NCI-H2196 treated with DMSO at 0.1 percent for 48 hours (cell line): ENCODE data around the gene MICOS13.
A peak's percentile ranks its signal among the peaks of the same experiment; 100 is the strongest.
"Not testable (repeated sequence)": the region's sequence is repeated elsewhere in the genome, so short reads cannot be mapped to it uniquely, and the experiment has no call there.

Source experiments
- DNase-seq: peaks from one replicate; lab custom pipeline; 2025; ENCODE audit not compliant: unreplicated experiment; lab: John Stamatoyannopoulos, UW

The MICOS13 gene

GRCh38 chr19:5680437-5681368 is at the start of gene MICOS13, which contains the start of gene HSD11B1L:
Gene MICOS13 (minus strand): TSS chr19:5680516. CDS start chr19:5680486, 30 bp downstream.
Gene HSD11B1L (plus strand): TSS chr19:5681027. CDS start chr19:5684833, 3,806 bp downstream.
- peak; percentile 95 for DNase-seq

GRCh38 chr19:5727453-5728050 is 47.2 kb upstream of the MICOS13 start:
- no peak for DNase-seq

- peak; percentile 96 for DNase-seq
Observed at GRCh38 chr19:5719961-5720790, 39.9 kb upstream of the MICOS13 start, which contains the start of the genes CATSPERD and LONP1. Gene CATSPERD (plus strand): TSS chr19:5720637. CDS start chr19:5720738, 101 bp downstream. Gene LONP1 (minus strand): TSS chr19:5720146. CDS start chr19:5720132, 14 bp downstream.

- DNase-seq: no peak
Observed at GRCh38 chr19:5719274-5719960, 39.1 kb upstream of the MICOS13 start.

GRCh38 chr19:5718579-5719273 is 38.4 kb upstream of the MICOS13 start:
- no peak for DNase-seq

- no peak for DNase-seq
Observed at GRCh38 chr19:5718037-5718578, 37.8 kb upstream of the MICOS13 start.

- DNase-seq: no peak
Observed at GRCh38 chr19:5717215-5717935, 37.1 kb upstream of the MICOS13 start.

GRCh38 chr19:5714816-5715215 is 34.5 kb upstream of the MICOS13 start:
- no peak for DNase-seq

GRCh38 chr19:5713228-5713627 is 32.9 kb upstream of the MICOS13 start:
- no peak for DNase-seq

- DNase-seq: no peak
Observed at GRCh38 chr19:5711713-5712161, 31.4 kb upstream of the MICOS13 start.

GRCh38 chr19:5711025-5711424 is 30.7 kb upstream of the MICOS13 start:
- no peak for DNase-seq

- no peak for DNase-seq
Observed at GRCh38 chr19:5707576-5708575, 27.6 kb upstream of the MICOS13 start.

- no peak for DNase-seq
Observed at GRCh38 chr19:5706876-5707573, 26.7 kb upstream of the MICOS13 start.

- DNase-seq: no peak
Observed at GRCh38 chr19:5705552-5705951, 25.2 kb upstream of the MICOS13 start.

GRCh38 chr19:5703819-5704818 is 23.8 kb upstream of the MICOS13 start:
- no peak for DNase-seq

GRCh38 chr19:5702053-5702410 is 21.7 kb upstream of the MICOS13 start:
- DNase-seq: not testable (repeated sequence)
